GM19468 (cell line): ENCODE data around the gene NFYC.

Experiments
- ATAC-seq: cut with Tn5 transposase; IDR thresholded peaks from one replicate; pipeline ENCODE4 v1.9.1; 2021; ENCODE audit warnings: mild to moderate bottlenecking, moderate library complexity, moderate number of reproducible peaks; ENCODE audit not compliant: unreplicated experiment; ENCODE audit errors: extremely low read depth

Gene NFYC

GRCh38 chr1:40755067-40755466 lies 63.6 kb downstream of the NFYC start:
- ATAC-seq, result no peak

- no peak for ATAC-seq
These were observed 65.0 kb downstream of the NFYC start for GRCh38 chr1:40756523-40756922.

GRCh38 chr1:40757084-40757483 lies 65.6 kb downstream of the NFYC start:
- no peak for ATAC-seq

GRCh38 chr1:40758004-40758403 lies 66.5 kb downstream of the NFYC start:
- no peak for ATAC-seq

- no peak for ATAC-seq
These were observed 67.3 kb downstream of the NFYC start for GRCh38 chr1:40758578-40759343.

GRCh38 chr1:40760984-40761383 lies 69.5 kb downstream of the NFYC start:
- ATAC-seq, result no peak

GRCh38 chr1:40762144-40762923 lies 70.8 kb downstream of the NFYC start:
- ATAC-seq, result no peak

GRCh38 chr1:40763742-40764532 lies 72.4 kb downstream of the NFYC start:
- no peak for ATAC-seq

- no peak for ATAC-seq
These were observed 73.5 kb downstream of the NFYC start for GRCh38 chr1:40764981-40765380.

- ATAC-seq, result no peak
These were observed 74.5 kb downstream of the NFYC start for GRCh38 chr1:40766017-40766416.

- no peak for ATAC-seq
These were observed 75.1 kb downstream of the NFYC start for GRCh38 chr1:40766560-40766959.

- ATAC-seq, result no peak
These were observed 76.9 kb downstream of the NFYC start for GRCh38 chr1:40768146-40768990.

- no peak for ATAC-seq
These were observed 78.3 kb downstream of the NFYC start for GRCh38 chr1:40769815-40770214.

GRCh38 chr1:40770296-40771070 lies 79.0 kb downstream of the NFYC start:
- ATAC-seq, result no peak

GRCh38 chr1:40772146-40772955 lies 80.8 kb downstream of the NFYC start:
- no peak for ATAC-seq

- no peak for ATAC-seq
These were observed 82.3 kb downstream of the NFYC start for GRCh38 chr1:40773748-40774265.

GRCh38 chr1:40774266-40774998 lies 82.9 kb downstream of the NFYC start:
- ATAC-seq, result no peak
